ENCODE measurements around the gene NKD2.

Gene NKD2

GRCh38 chr5:1032011-1032410 lies 23.4 kb downstream of the NKD2 start:
- no peak for DNase-seq

GRCh38 chr5:1032551-1033027 lies 24.0 kb downstream of the NKD2 start:
- no peak for DNase-seq

GRCh38 chr5:1033178-1033577 lies 24.6 kb downstream of the NKD2 start:
- DNase-seq = no peak

- DNase-seq = no peak
Measured at GRCh38 chr5:1033606-1034420, 25.2 kb downstream of the NKD2 start.

- no peak for DNase-seq
Measured at GRCh38 chr5:1034421-1034905, 25.9 kb downstream of the NKD2 start.

- DNase-seq = no peak
Measured at GRCh38 chr5:1034986-1035385, 26.4 kb downstream of the NKD2 start.

GRCh38 chr5:1035421-1036405 lies 27.1 kb downstream of the NKD2 start:
- no peak for DNase-seq

- no peak for DNase-seq
Measured at GRCh38 chr5:1036504-1037122, 28.0 kb downstream of the NKD2 start.

GRCh38 chr5:1037123-1037670 lies 28.6 kb downstream of the NKD2 start:
- DNase-seq = no peak

- DNase-seq = no peak
Measured at GRCh38 chr5:1037671-1038416, 29.2 kb downstream of the NKD2 start.

- no peak for DNase-seq
Measured at GRCh38 chr5:1038417-1039209, 30.0 kb downstream of the NKD2 start.

GRCh38 chr5:1039210-1039548 lies 30.6 kb downstream of the NKD2 start:
- DNase-seq = no peak

GRCh38 chr5:1039706-1040260 lies 31.2 kb downstream of the NKD2 start:
- DNase-seq = no peak

- no peak for DNase-seq
Measured at GRCh38 chr5:1040571-1040970, 32.0 kb downstream of the NKD2 start.

- no peak for DNase-seq
Measured at GRCh38 chr5:1041225-1042143, 32.9 kb downstream of the NKD2 start.

GRCh38 chr5:1042626-1043025 lies 34.0 kb downstream of the NKD2 start:
- no peak for DNase-seq

GRCh38 chr5:1043327-1043726 lies 34.7 kb downstream of the NKD2 start:
- no peak for DNase-seq

GRCh38 chr5:1044117-1044516 lies 35.5 kb downstream of the NKD2 start:
- DNase-seq = no peak

GRCh38 chr5:1045960-1046560 lies 37.5 kb downstream of the NKD2 start:
- DNase-seq = no peak

Data from DMS 273 treated with DMSO at 0.1 percent for 48 hours (cell line).